ENCODE results near the gene KRR1. TPM values are rescaled to one million over a fixed set of nuclear protein-coding genes. Genes with fewer than 3 reads are reported as not detected.

Gene KRR1
- total RNA-seq, 1 experiment from 2014 or later, result 192 TPM

- ATAC-seq, result no peak
- TF ChIP-seq CTCF (IDR thresholded peaks at IDR 0.05 in 2 of 3, conservative IDR thresholded peaks at IDR 0.05 in 1 of 3; ENCODE audit: borderline replicate concordance in 1 of 3, insufficient read depth in 1 of 3, low read depth in 2 of 3, low read length in 2 of 3), result no peak
- TF ChIP-seq SRF (IDR thresholded peaks at IDR 0.05; ENCODE audit: low read depth), result no peak
- TF ChIP-seq POLR2AphosphoS5 (IDR thresholded peaks at IDR 0.05; ENCODE audit: low read depth, low read length), result no peak
- TF ChIP-seq YY1 (IDR thresholded peaks at IDR 0.05; ENCODE audit: extremely low read depth, insufficient replicate concordance, low read depth, low read length), result no peak
- TF ChIP-seq ZNF274 (IDR thresholded peaks at IDR 0.05; ENCODE audit: low read depth, low read length), result no peak
- TF ChIP-seq EGR1 (IDR thresholded peaks at IDR 0.05; ENCODE audit: low read depth), result no peak
- TF ChIP-seq CBX3 (IDR thresholded peaks at IDR 0.05; ENCODE audit: low read depth), result no peak
- TF ChIP-seq, protein P1, sequence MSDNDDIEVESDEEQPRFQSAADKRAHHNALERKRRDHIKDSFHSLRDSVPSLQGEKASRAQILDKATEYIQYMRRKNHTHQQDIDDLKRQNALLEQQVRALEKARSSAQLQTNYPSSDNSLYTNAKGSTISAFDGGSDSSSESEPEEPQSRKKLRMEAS (IDR thresholded peaks at IDR 0.05), result no peak
- TF ChIP-seq, protein P2, sequence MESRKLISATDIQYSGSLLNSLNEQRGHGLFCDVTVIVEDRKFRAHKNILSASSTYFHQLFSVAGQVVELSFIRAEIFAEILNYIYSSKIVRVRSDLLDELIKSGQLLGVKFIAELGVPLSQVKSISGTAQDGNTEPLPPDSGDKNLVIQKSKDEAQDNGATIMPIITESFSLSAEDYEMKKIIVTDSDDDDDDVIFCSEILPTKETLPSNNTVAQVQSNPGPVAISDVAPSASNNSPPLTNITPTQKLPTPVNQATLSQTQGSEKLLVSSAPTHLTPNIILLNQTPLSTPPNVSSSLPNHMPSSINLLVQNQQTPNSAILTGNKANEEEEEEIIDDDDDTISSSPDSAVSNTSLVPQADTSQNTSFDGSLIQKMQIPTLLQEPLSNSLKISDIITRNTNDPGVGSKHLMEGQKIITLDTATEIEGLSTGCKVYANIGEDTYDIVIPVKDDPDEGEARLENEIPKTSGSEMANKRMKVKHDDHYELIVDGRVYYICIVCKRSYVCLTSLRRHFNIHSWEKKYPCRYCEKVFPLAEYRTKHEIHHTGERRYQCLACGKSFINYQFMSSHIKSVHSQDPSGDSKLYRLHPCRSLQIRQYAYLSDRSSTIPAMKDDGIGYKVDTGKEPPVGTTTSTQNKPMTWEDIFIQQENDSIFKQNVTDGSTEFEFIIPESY (IDR thresholded peaks at IDR 0.05; ENCODE audit: extremely low read depth, insufficient replicate concordance, low read length), result no peak
- TF ChIP-seq ATF3 (IDR thresholded peaks at IDR 0.05), result no peak
- no peak for TF ChIP-seq ELF1 (IDR thresholded peaks at IDR 0.05; ENCODE audit: borderline replicate concordance, low read depth)
- TF ChIP-seq JUND (IDR thresholded peaks at IDR 0.05), result no peak
- TF ChIP-seq EZH2 (IDR thresholded peaks at IDR 0.05), result no peak
- TF ChIP-seq CEBPB (IDR thresholded peaks at IDR 0.05; ENCODE audit: low read depth), result no peak
- no peak for TF ChIP-seq EZH2phosphoT487 (IDR thresholded peaks at IDR 0.05; ENCODE audit: borderline replicate concordance)
- Histone ChIP-seq H3K79me2 (ENCODE audit: insufficient read depth, low read length) (no peaks in the 10 kb centered on the region), H3K9me3 (ENCODE audit: control insufficient read depth in 1 of 2, insufficient read depth in 1 of 2, low read depth in 1 of 2, low read length in 2 of 2) (no peaks in the 10 kb centered on the region), H3K27ac (ENCODE audit: low read depth, low read length) (no peak overlapping the region), H3K27me3 (ENCODE audit: insufficient read depth, low read length) (no peaks in the 10 kb centered on the region), H2AFZ (ENCODE audit: low read depth, low read length, poor library complexity, severe bottlenecking) (no peak overlapping the region), H4K20me1 (ENCODE audit: insufficient read depth) (no peaks in the 10 kb centered on the region), H3K9ac (ENCODE audit: low read length) (no peak overlapping the region), H3K9me2 (ENCODE audit: insufficient read depth) (no peaks in the 10 kb centered on the region), H3K4me2 (ENCODE audit: low read length) (no peak overlapping the region), H3K4me1 (ENCODE audit: control insufficient read depth in 1 of 2, insufficient read depth in 2 of 2, low read length in 2 of 2) (peaks cover 2 to 16% of the 10 kb centered on the region in 2 experiments; a peak in 3 of 4 replicates), H3K36me3 (ENCODE audit: control insufficient read depth in 1 of 2, insufficient read depth in 2 of 2, low read length in 2 of 2) (no peaks in the 10 kb centered on the region), H3K4me3 (replicated peaks in 1 of 2; ENCODE audit: low read depth in 1 of 2, low read length in 2 of 2) (no peak overlapping the region)
- no TSS peak for BruUV-seq (replicated peaks)
- ChIA-PET POLR2A (no interaction called here), RAD21 (ENCODE audit: low non-redundant PET in 1 of 2, low total read pairs in 2 of 2, uncharacterized antibody in 2 of 2, unreplicated experiment in 2 of 2) (no interaction called here), CTCF (no interaction called here)
- intact Hi-C loops (cut with micrococcal nuclease), result no loop called here
- no peak for DNase-seq (ENCODE audit: low read depth, low spot score)
Measured at GRCh38 chr12:75478116-75478794, 33.2 kb downstream of the KRR1 start.

All from HCT116 (cell line).